Breast epithelium (tissue), 4 donors: ENCODE data around the gene ZWILCH. TPM values are rescaled to one million over a fixed set of nuclear protein-coding genes. Genes with fewer than 3 reads are reported as not detected.

ENCODE experiments used
- DNase-seq, 2 donors: peaks; one replicate each; pipeline ENCODE4 v3.0.0-alpha.2; 2019; ENCODE audit warnings: low spot score in 2 of 2
- H3K27ac ChIP-seq, 2 donors: fragments of 200-600 bp; sonication (generic) in 1 of 2; one replicate each; pipeline ENCODE4 v1.5.1; 2016 to 2019; ENCODE audit warnings: mild to moderate bottlenecking in 1 of 2
- H3K27me3 ChIP-seq, 2 donors: fragments of 200-600 bp; sonication (generic) in 1 of 2; one replicate each; pipeline versions ENCODE4 v1.5.1 to v1.6.0; 2017 to 2019; ENCODE audit warnings: control low read depth in 1 of 2, mild to moderate bottlenecking in 1 of 2
- H3K36me3 ChIP-seq: fragments of 200-600 bp; one replicate; pipeline ENCODE4 v1.5.1; 2019
- H3K4me1 ChIP-seq, 2 donors: fragments of 200-600 bp; sonication (generic); one replicate each; pipeline ENCODE4 v1.5.1; 2016 to 2019; ENCODE audit warnings: control low read depth in 1 of 2
- H3K4me3 ChIP-seq, 3 donors: fragments of 200-600 bp; sonication (generic); 1 replicate in 2 of 3; 2 replicates in 1 of 3; pipeline ENCODE4 v1.5.1; 2016 to 2019; ENCODE audit warnings: mild to moderate bottlenecking in 3 of 3, moderate library complexity in 2 of 3
- H3K9me3 ChIP-seq, 2 donors: fragments of 200-600 bp; sonication (generic) in 1 of 2; one replicate each; pipeline ENCODE4 v1.5.1; 2016 to 2019; ENCODE audit warnings: control low read depth in 1 of 2
- CTCF ChIP-seq, 3 donors: fragments of 450-650 bp; IDR thresholded peaks; one replicate each; pipeline ENCODE4 v1.5.1; 2016 to 2017; ENCODE audit warnings: antibody characterized with exemption in 3 of 3, mild to moderate bottlenecking in 3 of 3, moderate library complexity in 3 of 3
- POLR2A ChIP-seq: fragments of 450-650 bp; IDR thresholded peaks from one replicate; pipeline ENCODE4 v1.6.1; 2016; ENCODE audit warnings: antibody characterized with exemption, mild to moderate bottlenecking, moderate library complexity
- POLR2AphosphoS5 ChIP-seq, 3 donors: sonication (generic); formaldehyde crosslinking; IDR thresholded peaks; one replicate each; pipeline ENCODE4 v1.6.1; 2017; ENCODE audit warnings: antibody characterized with exemption in 3 of 3
- intact Hi-C: fragments of 100-400 bp; cut with DNase I; formaldehyde crosslinking; loops from one replicate; pipeline ENCODE4 v1.15.1; 2023; ENCODE audit warnings: low total_unique reads
- total RNA-seq, 3 donors: library from RNA; depleted of rRNA; stranded (reverse); fragments of >200 nt; gene quantifications; one replicate each; pipeline ENCODE4 v1.1.0, GENCODE V29; 2016

Gene ZWILCH
- total RNA-seq, 3 donors from 2014 or later: 4.0 to 8.2 (median 7.6) TPM

DNA sequence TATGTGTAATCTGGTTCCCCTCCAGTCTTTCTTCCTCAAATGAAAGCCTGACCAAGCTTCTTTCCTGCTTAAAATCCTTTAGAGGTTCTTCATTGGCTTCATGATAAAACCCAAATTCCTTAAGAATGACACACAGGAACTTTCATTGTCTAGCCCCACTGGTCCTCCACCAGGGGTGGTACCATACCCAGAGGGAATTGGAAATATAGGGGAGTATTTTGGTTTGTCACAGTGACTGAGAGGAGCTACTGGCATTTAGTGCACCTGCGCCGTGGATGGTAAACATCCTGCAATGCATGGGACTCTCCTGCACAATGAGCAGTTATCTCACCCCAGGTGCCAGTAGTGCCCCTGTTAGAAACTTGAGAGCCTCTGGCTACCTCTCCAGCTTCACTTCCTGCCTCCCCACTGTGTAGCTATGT is 10.8 kb downstream of the ZWILCH start:
- H3K4me3 ChIP-seq: no peak overlapping the region
- intact Hi-C loops: no loop called here
- no peak for DNase-seq
- no peaks in the 10 kb centered on the region for H3K9me3 ChIP-seq
- H3K27ac ChIP-seq: no peak overlapping the region
- H3K27me3 ChIP-seq: no peaks in the 10 kb centered on the region
- no peaks in the 10 kb centered on the region for H3K4me1 ChIP-seq
- no peak for TF ChIP-seq POLR2AphosphoS5 (IDR thresholded peaks at IDR 0.05)
- no peak for TF ChIP-seq CTCF (IDR thresholded peaks at IDR 0.05)
- no peak for TF ChIP-seq POLR2A
- no peaks in the 10 kb centered on the region for H3K36me3 ChIP-seq

GRCh38 chr15:66523926-66524325 is 18.8 kb downstream of the ZWILCH start:
- intact Hi-C loops: no loop called here

DNA sequence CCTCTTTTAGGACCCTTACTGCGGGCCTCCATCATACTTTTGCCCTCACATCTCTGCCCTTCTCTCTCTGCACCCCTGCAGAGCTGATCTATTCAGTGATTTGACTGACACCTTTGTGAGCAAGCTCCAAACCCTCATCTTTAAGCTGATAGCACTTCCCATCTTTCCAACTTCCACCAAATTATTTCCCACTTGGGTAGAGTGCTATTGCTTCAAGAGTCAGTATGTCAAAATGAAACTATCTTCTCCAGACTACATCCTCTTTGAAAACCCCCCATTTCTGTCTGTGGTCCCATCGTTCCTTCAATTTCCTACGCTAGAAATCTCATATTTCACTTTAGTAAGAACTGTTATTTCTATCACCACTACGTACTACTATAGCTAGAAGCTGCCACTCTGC is 19.7 kb downstream of the ZWILCH start:
- Histone ChIP-seq H3K27me3 (no peaks in the 10 kb centered on the region), H3K4me3 (no peak overlapping the region), H3K27ac (no peak overlapping the region), H3K9me3 (no peaks in the 10 kb centered on the region), H3K4me1 (no peaks in the 10 kb centered on the region), H3K36me3 (no peaks in the 10 kb centered on the region)
- DNase-seq: no peak
- intact Hi-C loops: no loop called here
- TF ChIP-seq POLR2AphosphoS5 (IDR thresholded peaks at IDR 0.05) (no peak), POLR2A (no peak), CTCF (IDR thresholded peaks at IDR 0.05) (no peak)

More at GRCh38 chr15:66523926-66524325, 18.8 kb downstream of the ZWILCH start:
- TF ChIP-seq POLR2A (no peak), POLR2AphosphoS5 (IDR thresholded peaks at IDR 0.05) (no peak), CTCF (IDR thresholded peaks at IDR 0.05) (no peak)
- no peaks in the 10 kb centered on the region for H3K36me3 ChIP-seq
- H3K4me1 ChIP-seq: no peaks in the 10 kb centered on the region
- H3K27me3 ChIP-seq: no peaks in the 10 kb centered on the region
- no peak overlapping the region for H3K4me3 ChIP-seq
- no peak overlapping the region for H3K27ac ChIP-seq
- no peak for DNase-seq
- no peaks in the 10 kb centered on the region for H3K9me3 ChIP-seq

DNA sequence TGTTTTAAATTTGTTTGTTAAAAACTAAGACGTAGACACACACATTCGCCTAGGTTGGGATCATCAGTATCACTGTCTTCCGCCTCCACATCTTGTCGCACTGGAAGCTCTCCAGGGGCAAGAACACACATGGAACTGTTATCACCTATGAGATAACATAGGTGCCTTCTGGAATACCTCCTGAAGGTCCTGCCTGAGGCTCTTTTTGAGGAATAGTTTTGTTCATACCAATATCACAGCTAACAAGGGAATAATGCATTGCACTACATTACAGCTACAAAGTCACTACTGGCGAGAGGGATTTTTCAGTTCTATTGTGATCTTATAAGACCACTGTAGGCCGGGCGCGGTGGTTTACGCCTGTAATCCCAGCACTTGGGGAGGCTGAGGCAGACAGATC is 29.9 kb downstream of the ZWILCH start:
- Histone ChIP-seq H3K9me3 (no peaks in the 10 kb centered on the region), H3K4me3 (no peak overlapping the region), H3K27ac (no peak overlapping the region), H3K36me3 (no peaks in the 10 kb centered on the region), H3K27me3 (no peaks in the 10 kb centered on the region), H3K4me1 (no peaks in the 10 kb centered on the region)
- DNase-seq: no peak
- intact Hi-C loops: no loop called here
- TF ChIP-seq CTCF (IDR thresholded peaks at IDR 0.05) (no peak), POLR2AphosphoS5 (IDR thresholded peaks at IDR 0.05) (no peak), POLR2A (no peak)

- Histone ChIP-seq H3K27ac (no peak overlapping the region), H3K4me1 (no peaks in the 10 kb centered on the region), H3K9me3 (no peaks in the 10 kb centered on the region), H3K27me3 (no peaks in the 10 kb centered on the region), H3K36me3 (no peaks in the 10 kb centered on the region), H3K4me3 (no peak overlapping the region)
- DNase-seq: no peak
- TF ChIP-seq POLR2AphosphoS5 (IDR thresholded peaks at IDR 0.05) (no peak), POLR2A (no peak), CTCF (IDR thresholded peaks at IDR 0.05) (no peak)
- intact Hi-C loops: no loop called here
Observed at GRCh38 chr15:66542896-66543295, 37.8 kb downstream of the ZWILCH start.
